Uterus (tissue), 2 donors: ENCODE results near the gene THSD7B.

ENCODE experiments used
- CTCF ChIP-seq, 4 experiments: fragments of 200-600 bp in 2 of 4; fragments of 450-650 bp in 2 of 4; sonication (generic) in 2 of 4; IDR thresholded peaks; one replicate each; pipeline ENCODE4 v1.5.1; 2016 to 2019; ENCODE audit warnings: antibody characterized with exemption in 4 of 4, mild to moderate bottlenecking in 2 of 4, moderate library complexity in 1 of 4
- POLR2A ChIP-seq, 2 donors: fragments of 450-650 bp; IDR thresholded peaks; one replicate each; pipeline ENCODE4 v1.6.1; 2016; ENCODE audit warnings: antibody characterized with exemption in 2 of 2, mild to moderate bottlenecking in 1 of 2, moderate library complexity in 1 of 2

- TF ChIP-seq CTCF (IDR thresholded peaks at IDR 0.05) = no peak
- TF ChIP-seq POLR2A (IDR thresholded peaks at IDR 0.05) = no peak
These were observed 760.4 kb downstream of the THSD7B start for GRCh38 chr2:137525641-137526190.
